H9 (cell line): ENCODE data around the gene SLC6A7. TPM values are rescaled to one million over a fixed set of nuclear protein-coding genes. Genes with fewer than 3 reads are reported as not detected.

ENCODE experiments used
- DNase-seq: peaks from one replicate; pipeline ENCODE4 v3.0.0-alpha.2; 2017
- H2AFZ ChIP-seq: one replicate; pipeline ENCODE4 v1.6.1; 2013; ENCODE audit warnings: mild to moderate bottlenecking, low read length, control low read depth, moderate library complexity
- H2AK5ac ChIP-seq: 2 replicates; pipeline ENCODE4 v1.6.1; 2013; ENCODE audit warnings: low read length, control low read depth, mixed read lengths; ENCODE audit not compliant: insufficient read length
- H2BK120ac ChIP-seq: one replicate; pipeline ENCODE4 v1.6.1; 2013; ENCODE audit warnings: low read depth, mild to moderate bottlenecking, low read length, control low read depth, inconsistent platforms; ENCODE audit not compliant: poor library complexity, severe bottlenecking
- H2BK12ac ChIP-seq: 2 replicates; pipeline ENCODE4 v1.6.1; 2013; ENCODE audit warnings: low read length, control low read depth, mixed read lengths, low read depth; ENCODE audit not compliant: insufficient read length
- H2BK15ac ChIP-seq: 2 replicates; pipeline ENCODE4 v1.6.1; 2013; ENCODE audit warnings: low read depth, low read length, control low read depth
- H2BK20ac ChIP-seq: one replicate; pipeline ENCODE4 v1.6.1; 2013; ENCODE audit warnings: low read depth, mild to moderate bottlenecking, low read length, control low read depth, inconsistent platforms; ENCODE audit not compliant: poor library complexity, severe bottlenecking
- H2BK5ac ChIP-seq: 2 replicates; pipeline ENCODE4 v1.6.1; 2013; ENCODE audit warnings: low read length, control low read depth, mixed read lengths; ENCODE audit not compliant: insufficient read length
- H3K14ac ChIP-seq: 2 replicates; pipeline ENCODE4 v1.6.1; 2013; ENCODE audit warnings: low read length, control low read depth; ENCODE audit not compliant: insufficient read depth
- H3K18ac ChIP-seq: 2 replicates; pipeline ENCODE4 v1.6.1; 2013; ENCODE audit warnings: low read depth, mild to moderate bottlenecking, mixed read lengths, low read length, control low read depth; ENCODE audit not compliant: insufficient read length
- H3K23ac ChIP-seq: 2 replicates; pipeline ENCODE4 v1.6.1; 2013; ENCODE audit warnings: low read length, control low read depth, mixed read lengths, low read depth; ENCODE audit not compliant: insufficient read length
- H3K23me2 ChIP-seq: 2 replicates; pipeline ENCODE4 v1.6.1; 2013; ENCODE audit warnings: low read depth, mild to moderate bottlenecking, mixed read lengths, low read length, control low read depth; ENCODE audit not compliant: insufficient read length, poor library complexity, severe bottlenecking
- H3K27ac ChIP-seq: 2 replicates; pipeline ENCODE4 v1.5.1; 2013; ENCODE audit warnings: low read length, control low read depth, mixed read lengths, low read depth; ENCODE audit not compliant: insufficient read length
- H3K27me3 ChIP-seq: 2 replicates; pipeline ENCODE4 v1.6.1; 2013; ENCODE audit warnings: low read length, control low read depth, inconsistent platforms; ENCODE audit not compliant: insufficient read depth
- H3K4ac ChIP-seq: 2 replicates; pipeline ENCODE4 v1.6.1; 2013; ENCODE audit warnings: low read depth, mild to moderate bottlenecking, control low read depth, inconsistent platforms, low read length, moderate library complexity
- H3K4me1 ChIP-seq: 2 replicates; pipeline ENCODE4 v1.6.1; 2013; ENCODE audit warnings: low read length, control low read depth, inconsistent platforms; ENCODE audit not compliant: insufficient read depth
- H3K4me2 ChIP-seq: 2 replicates; pipeline ENCODE4 v1.6.1; 2013; ENCODE audit warnings: low read length, control low read depth, mixed read lengths; ENCODE audit not compliant: insufficient read length, insufficient read depth
- H3K56ac ChIP-seq: 2 replicates; pipeline ENCODE4 v1.6.1; 2013; ENCODE audit warnings: low read depth, mild to moderate bottlenecking, mixed read lengths, low read length, control low read depth; ENCODE audit not compliant: insufficient read length
- H3K79me1 ChIP-seq: 2 replicates; pipeline ENCODE4 v1.6.1; 2013; ENCODE audit warnings: low read depth, mild to moderate bottlenecking, moderate library complexity, low read length, control low read depth, inconsistent platforms; ENCODE audit not compliant: insufficient read depth, poor library complexity, severe bottlenecking
- H3K79me2 ChIP-seq: 2 replicates; pipeline ENCODE4 v1.6.1; 2013; ENCODE audit warnings: low read length, control low read depth, inconsistent platforms; ENCODE audit not compliant: insufficient read depth
- H3K9ac ChIP-seq: 2 replicates; pipeline ENCODE4 v1.6.1; 2013; ENCODE audit warnings: low read length, control low read depth, mixed read lengths; ENCODE audit not compliant: insufficient read length; ENCODE audit errors: extremely low read depth
- H3K9me3 ChIP-seq: one replicate; pipeline ENCODE4 v1.6.1; 2013; ENCODE audit warnings: low read depth, low read length, inconsistent platforms; ENCODE audit not compliant: control insufficient read depth
- H3T11ph ChIP-seq: one replicate; pipeline ENCODE4 v1.6.1; 2013; ENCODE audit warnings: mild to moderate bottlenecking, low read length, control low read depth, inconsistent platforms
- H4K20me1 ChIP-seq: one replicate; pipeline ENCODE4 v1.6.1; 2013; ENCODE audit not compliant: control insufficient read depth, insufficient read length, insufficient read depth
- H4K5ac ChIP-seq: 2 replicates; pipeline ENCODE4 v1.6.1; 2013; ENCODE audit warnings: low read depth, mild to moderate bottlenecking, mixed read lengths, low read length, control low read depth; ENCODE audit not compliant: insufficient read length
- H4K8ac ChIP-seq: replicated peaks from 2 replicates; pipeline ENCODE4 v1.6.1; 2013; ENCODE audit warnings: low read length, control low read depth, mixed read lengths, low read depth; ENCODE audit not compliant: insufficient read length
- H4K91ac ChIP-seq: 2 replicates; pipeline ENCODE4 v1.6.1; 2013; ENCODE audit warnings: low read depth, mild to moderate bottlenecking, moderate library complexity, mixed read lengths, low read length, control low read depth; ENCODE audit not compliant: insufficient read length
- H3K27ac Mint-ChIP-seq, 3 experiments: 2 replicates in 2 of 3; 3 replicates in 1 of 3; pipeline ENCODE4 v1.8.0; 2020 to 2021; ENCODE audit warnings: mixed read lengths in 3 of 3, mild to moderate bottlenecking in 1 of 3, moderate library complexity in 1 of 3
- H3K27me3 Mint-ChIP-seq: 2 replicates; pipeline ENCODE4 v1.8.0; 2021; ENCODE audit warnings: low read depth, mild to moderate bottlenecking, moderate library complexity, mixed read lengths
- H3K36me3 Mint-ChIP-seq, 3 experiments: 2 replicates in 2 of 3; 3 replicates in 1 of 3; pipeline ENCODE4 v1.8.0; 2020 to 2021; ENCODE audit warnings: low read depth in 3 of 3, mixed read lengths in 3 of 3; ENCODE audit not compliant: insufficient read depth in 1 of 3
- H3K4me1 Mint-ChIP-seq, 2 experiments: 2 replicates each; pipeline ENCODE4 v1.8.0; 2020; ENCODE audit warnings: mixed read lengths in 2 of 2
- H3K4me3 Mint-ChIP-seq, 2 experiments: 2 replicates in 1 of 2; 3 replicates in 1 of 2; pipeline ENCODE4 v1.8.0; 2020 to 2021; ENCODE audit warnings: mild to moderate bottlenecking in 2 of 2, mixed read lengths in 2 of 2, moderate library complexity in 1 of 2
- H3K9me3 Mint-ChIP-seq, 2 experiments: 2 replicates in 1 of 2; 3 replicates in 1 of 2; pipeline ENCODE4 v1.8.0; 2020; ENCODE audit warnings: mild to moderate bottlenecking in 2 of 2, mixed read lengths in 2 of 2, moderate library complexity in 1 of 2
- CTCF ChIP-seq: fragments of 200-600 bp; sonication (generic); conservative IDR thresholded peaks from 3 replicates; pipeline ENCODE4 v1.8.0; 2021; ENCODE audit warnings: antibody characterized with exemption, mild to moderate bottlenecking
- WGBS: extraction: QIAGEN DNeasy Blood & Tissue Kit; methylation state at CpG from one replicate; pipeline ENCODE4 v1.1.7; 2013; ENCODE audit warnings: missing lambda C conversion rate, low lambda C conversion rate, mixed read lengths; ENCODE audit not compliant: insufficient read length; ENCODE audit errors: extremely low coverage; 5-methylcytosine and 5-hydroxymethylcytosine counted together
- total RNA-seq: library from RNA; stranded (reverse); gene quantifications from 2 replicates; pipeline ENCODE4 v1.2.1, GENCODE V29; 2021

The SLC6A7 gene
- total RNA-seq, 1 experiment from 2014 or later: not detected

- H4K20me1 ChIP-seq: no peaks in the 10 kb centered on the region
- Mint-ChIP-seq H3K36me3 (no peaks in the 10 kb centered on the region; a peak in 1 of 7 replicates), H3K4me1 (peaks cover 18 to 25% of the 10 kb centered on the region in 2 experiments), H3K27ac (no peak overlapping the region), H3K27me3 (peaks cover 95% of the 10 kb centered on the region), H3K4me3 (no peak overlapping the region), H3K9me3 (no peaks in the 10 kb centered on the region; a peak in 1 of 5 replicates)
- TF ChIP-seq CTCF: no peak
- no peak overlapping the region for H3K4ac ChIP-seq
- H4K91ac ChIP-seq: no peak overlapping the region
- H3K79me2 ChIP-seq: no peaks in the 10 kb centered on the region
- H4K8ac ChIP-seq: no peak overlapping the region
- no peak overlapping the region for H2BK12ac ChIP-seq
- WGBS: no CpG with 5 or more reads among the region's 12 CpGs
- H3K4me1 ChIP-seq: peaks cover 5% of the 10 kb centered on the region; the same call in 1 of the 2 replicates
- H4K5ac ChIP-seq: no peak overlapping the region
- H2BK20ac ChIP-seq: no peak overlapping the region
- H3K27ac ChIP-seq: no peak overlapping the region
- H2BK5ac ChIP-seq: no peak overlapping the region
- H3K23me2 ChIP-seq: peaks cover 6% of the 10 kb centered on the region
- no peak overlapping the region for H3K9ac ChIP-seq
- H3K9me3 ChIP-seq: no peaks in the 10 kb centered on the region
- H3K56ac ChIP-seq: no peak overlapping the region
- H2AK5ac ChIP-seq: no peak overlapping the region
- no peak overlapping the region for H3T11ph ChIP-seq
- no peak overlapping the region for H2AFZ ChIP-seq
- H3K14ac ChIP-seq: no peak overlapping the region; the same call in 1 of the 2 replicates
- H3K27me3 ChIP-seq: peaks cover 29% of the 10 kb centered on the region
- no peak overlapping the region for H2BK120ac ChIP-seq
- no peak for DNase-seq
- no peak overlapping the region for H3K23ac ChIP-seq
- no peak overlapping the region for H3K18ac ChIP-seq
- H3K79me1 ChIP-seq: no peaks in the 10 kb centered on the region
- no peak overlapping the region for H2BK15ac ChIP-seq
- no peak overlapping the region for H3K4me2 ChIP-seq
Measured at GRCh38 chr5:150184990-150185912, 4.6 kb upstream of the SLC6A7 start.
